Measurements from ENCODE around the gene C4orf50.

GRCh38 chr4:6049985-6050384 lies 31.8 kb upstream of the C4orf50 start:
- TF ChIP-seq CTCF (conservative IDR thresholded peaks at IDR 0.05; ENCODE audit: low read depth in 2 of 2), result no peak
- no peak for TF ChIP-seq POLR2AphosphoS5 (IDR thresholded peaks at IDR 0.05; ENCODE audit: low read depth)
- TF ChIP-seq REST (IDR thresholded peaks at IDR 0.05; ENCODE audit: unreplicated experiment), result no peak
- no peak for TF ChIP-seq EZH2 (IDR thresholded peaks at IDR 0.05; ENCODE audit: low read depth, unreplicated experiment)

Data from GM23338 (cell line).